Mesendoderm (in vitro differentiated cells): ENCODE data around the gene PRSS8.
A peak's percentile ranks its signal among the peaks of the same experiment; 100 is the strongest.

ENCODE experiments used
- DNase-seq: peaks from one replicate; pipeline ENCODE4 v3.0.0; 2013
- H2AK5ac ChIP-seq: 2 replicates; pipeline ENCODE4 v1.6.1; 2013; ENCODE audit warnings: low read length, inconsistent platforms
- H2BK120ac ChIP-seq: 2 replicates; pipeline ENCODE4 v1.6.1; 2013; ENCODE audit warnings: low read depth, mild to moderate bottlenecking, low read length, moderate library complexity, mixed read lengths
- H2BK15ac ChIP-seq: replicated peaks from 2 replicates; pipeline ENCODE4 v1.6.1; 2013; ENCODE audit warnings: low read depth, mild to moderate bottlenecking, moderate library complexity
- H2BK5ac ChIP-seq: 2 replicates; pipeline ENCODE4 v1.6.1; 2013; ENCODE audit warnings: low read length, inconsistent platforms
- H3K18ac ChIP-seq: 2 replicates; pipeline ENCODE4 v1.6.1; 2013; ENCODE audit warnings: mild to moderate bottlenecking, low read length, mixed read lengths
- H3K23ac ChIP-seq: one replicate; pipeline ENCODE4 v1.6.1; 2013; ENCODE audit warnings: low read length
- H3K27ac ChIP-seq: 2 replicates; pipeline ENCODE4 v1.5.1; 2013; ENCODE audit warnings: low read depth, mild to moderate bottlenecking, inconsistent platforms, low read length, moderate library complexity
- H3K27me3 ChIP-seq: 2 replicates; pipeline ENCODE4 v1.6.1; 2013; ENCODE audit warnings: low read length, control low read depth, mild to moderate bottlenecking, inconsistent platforms; ENCODE audit not compliant: insufficient read depth, poor library complexity
- H3K36me3 ChIP-seq: 2 replicates; pipeline ENCODE4 v1.6.1; 2013; ENCODE audit warnings: low read length, inconsistent platforms; ENCODE audit not compliant: control insufficient read depth, insufficient read depth
- H3K4ac ChIP-seq: one replicate; pipeline ENCODE4 v1.6.1; 2013; ENCODE audit warnings: low read depth, mild to moderate bottlenecking, low read length, moderate library complexity
- H3K4me1 ChIP-seq: 2 replicates; pipeline ENCODE4 v1.6.1; 2013; ENCODE audit warnings: low read depth, low read length, inconsistent platforms; ENCODE audit not compliant: control insufficient read depth
- H3K4me2 ChIP-seq: 2 replicates; pipeline ENCODE4 v1.6.1; 2013; ENCODE audit warnings: low read length
- H3K4me3 ChIP-seq: 2 replicates; pipeline ENCODE4 v1.5.1; 2013; ENCODE audit warnings: mild to moderate bottlenecking, low read length
- H3K56ac ChIP-seq: one replicate; pipeline ENCODE4 v1.6.1; 2013; ENCODE audit warnings: low read length
- H3K79me1 ChIP-seq: 2 replicates; pipeline ENCODE4 v1.6.1; 2013; ENCODE audit warnings: low read length, inconsistent platforms
- H3K79me2 ChIP-seq: 2 replicates; pipeline ENCODE4 v1.6.1; 2013; ENCODE audit warnings: mild to moderate bottlenecking, low read length; ENCODE audit not compliant: control insufficient read depth, insufficient read depth
- H3K9ac ChIP-seq: 2 replicates; pipeline ENCODE4 v1.6.1; 2013; ENCODE audit warnings: low read length, inconsistent platforms
- H4K5ac ChIP-seq: one replicate; pipeline ENCODE4 v1.6.1; 2013; ENCODE audit warnings: low read length
- H4K8ac ChIP-seq: one replicate; pipeline ENCODE4 v1.6.1; 2013; ENCODE audit warnings: low read depth, mild to moderate bottlenecking, control low read depth, low read length, moderate library complexity
- WGBS: extraction: QIAGEN DNeasy Blood & Tissue Kit; methylation state at CpG from one replicate; pipeline ENCODE4 v1.1.7; 2013; ENCODE audit warnings: low lambda C conversion rate, missing lambda C conversion rate; ENCODE audit not compliant: insufficient coverage; ENCODE audit errors: extremely low coverage; 5-methylcytosine and 5-hydroxymethylcytosine counted together

The PRSS8 gene

DNA sequence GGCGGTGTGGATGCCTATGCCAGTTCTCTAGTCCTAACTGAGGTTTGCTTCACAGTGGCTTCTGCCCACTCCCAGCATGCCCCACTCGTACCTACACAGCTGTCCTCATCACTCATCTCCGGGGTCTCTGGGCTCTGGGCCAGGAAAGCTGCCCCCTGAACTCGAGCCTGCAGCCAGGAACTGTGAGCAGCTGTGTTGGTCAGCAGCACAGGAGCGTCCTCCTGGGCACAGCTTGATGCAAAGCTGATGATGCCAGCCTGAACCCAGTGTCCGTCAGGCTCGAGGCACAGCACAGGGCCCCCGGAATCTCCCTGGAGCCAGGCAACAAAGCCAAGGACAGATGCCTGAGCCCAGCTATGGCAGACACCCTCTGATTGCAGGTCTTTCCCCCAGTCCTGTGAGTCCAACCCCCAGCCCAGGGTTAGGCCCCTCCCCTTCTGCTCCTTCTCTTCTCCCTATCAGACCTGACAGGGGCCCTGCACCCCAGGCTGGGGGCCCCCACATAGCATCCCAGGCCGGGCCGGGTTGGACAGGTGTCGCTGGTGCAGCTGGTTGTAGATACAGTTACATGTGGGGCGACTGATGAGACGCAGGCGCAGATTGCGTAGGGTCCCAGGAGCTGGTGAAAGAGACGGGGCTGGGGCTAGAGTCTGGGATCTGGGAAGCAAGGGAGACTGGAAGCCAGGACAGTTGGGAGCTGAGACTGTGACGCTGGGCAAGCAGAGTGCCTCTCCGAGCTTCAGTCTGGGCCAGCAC, 49.5 kb downstream of the PRSS8 start:
- Histone ChIP-seq H3K9ac (no peak overlapping the region), H3K79me1 (no peaks in the 10 kb centered on the region), H3K4me1 (no peaks in the 10 kb centered on the region), H3K56ac (no peak overlapping the region), H4K8ac (no peak overlapping the region), H3K27ac (no peak overlapping the region), H4K5ac (no peak overlapping the region), H3K27me3 (no peaks in the 10 kb centered on the region), H3K4me2 (no peak overlapping the region), H2BK120ac (no peak overlapping the region), H2BK5ac (no peak overlapping the region), H3K36me3 (peaks cover 6% of the 10 kb centered on the region), H3K79me2 (no peaks in the 10 kb centered on the region), H3K23ac (no peak overlapping the region), H3K4ac (no peak overlapping the region), H2BK15ac (no peak overlapping the region), H3K4me3 (no peak overlapping the region), H2AK5ac (no peak overlapping the region), H3K18ac (no peak overlapping the region)
- no CpG with 5 or more reads among the region's 18 CpGs for WGBS
- no peak for DNase-seq

DNA sequence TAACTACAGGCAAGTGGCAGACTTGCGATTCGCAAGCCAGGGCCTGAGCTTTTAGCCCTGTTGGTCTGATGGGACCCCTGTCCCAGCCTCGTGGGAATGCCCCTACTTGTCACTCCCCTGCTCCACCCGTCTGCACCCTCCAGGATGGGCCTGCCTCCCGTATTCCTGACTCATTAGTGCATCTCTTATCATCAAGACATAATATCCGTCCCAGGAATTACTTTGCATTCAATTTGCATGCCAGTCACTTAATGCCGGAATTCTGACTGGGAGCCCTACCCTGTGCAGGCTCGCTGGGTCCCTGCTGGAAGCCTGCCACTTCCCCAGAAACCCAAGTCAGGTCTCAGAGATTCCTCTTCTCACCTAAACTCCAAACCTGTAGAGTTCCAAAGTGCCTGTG, 50.1 kb downstream of the PRSS8 start:
- WGBS = no CpG with 5 or more reads among the region's 8 CpGs
- Histone ChIP-seq H3K79me1 (peaks cover 2% of the 10 kb centered on the region), H3K9ac (no peak overlapping the region)

GRCh38 chr16:31084584-31085302, 50.8 kb downstream of the PRSS8 start:
- no peak overlapping the region for H3K18ac ChIP-seq
- H3K79me1 ChIP-seq = peaks cover 2% of the 10 kb centered on the region
- no peak overlapping the region for H3K4me2 ChIP-seq
- no peak overlapping the region for H3K23ac ChIP-seq
- no peaks in the 10 kb centered on the region for H3K4me1 ChIP-seq
- no peak overlapping the region for H2BK5ac ChIP-seq
- no peak for DNase-seq
- H3K56ac ChIP-seq = no peak overlapping the region
- no peak overlapping the region for H3K9ac ChIP-seq
- H3K27ac ChIP-seq = no peak overlapping the region
- H3K36me3 ChIP-seq = no peaks in the 10 kb centered on the region
- no peak overlapping the region for H4K8ac ChIP-seq
- no peak overlapping the region for H3K4me3 ChIP-seq
- no peak overlapping the region for H3K4ac ChIP-seq
- no peak overlapping the region for H2AK5ac ChIP-seq
- H4K5ac ChIP-seq = no peak overlapping the region
- no peak overlapping the region for H2BK120ac ChIP-seq
- no peaks in the 10 kb centered on the region for H3K79me2 ChIP-seq
- no peaks in the 10 kb centered on the region for H3K27me3 ChIP-seq
- H2BK15ac ChIP-seq = no peak overlapping the region
- WGBS = no CpG with 5 or more reads among the region's 16 CpGs

More for the DNA sequence above, 50.1 kb downstream of the PRSS8 start:
- Histone ChIP-seq H2BK15ac (no peak overlapping the region), H3K4me1 (no peaks in the 10 kb centered on the region), H3K27ac (no peak overlapping the region), H2BK120ac (no peak overlapping the region), H3K79me2 (no peaks in the 10 kb centered on the region), H3K56ac (no peak overlapping the region), H3K4ac (no peak overlapping the region), H3K36me3 (no peaks in the 10 kb centered on the region), H2BK5ac (no peak overlapping the region), H4K5ac (no peak overlapping the region), H3K4me2 (no peak overlapping the region), H4K8ac (no peak overlapping the region), H3K23ac (no peak overlapping the region), H2AK5ac (no peak overlapping the region), H3K27me3 (no peaks in the 10 kb centered on the region), H3K18ac (no peak overlapping the region), H3K4me3 (no peak overlapping the region)
- DNase-seq = no peak

DNA sequence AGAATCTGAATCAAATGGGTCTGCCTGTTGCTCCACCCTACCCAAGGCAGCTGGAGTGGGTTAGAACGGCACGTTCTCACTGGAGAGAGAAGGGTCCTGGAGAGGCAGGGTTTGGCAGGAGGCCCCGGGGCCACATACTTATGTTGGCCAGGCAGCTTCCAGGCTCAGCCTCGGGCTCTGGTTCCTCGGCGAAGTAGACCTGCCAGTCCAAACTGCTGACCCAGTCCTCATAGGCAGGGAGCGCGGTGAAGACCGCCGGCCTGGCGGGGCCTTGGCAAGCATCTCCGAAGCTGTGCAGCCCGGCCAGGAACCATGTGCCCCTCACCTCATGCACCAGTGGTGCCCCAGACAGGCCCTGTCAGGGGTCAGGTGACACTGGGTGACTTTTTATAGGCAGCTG, 51.5 kb downstream of the PRSS8 start:
- H4K5ac ChIP-seq = no peak overlapping the region
- no peak overlapping the region for H3K56ac ChIP-seq
- H2BK120ac ChIP-seq = no peak overlapping the region
- H3K27me3 ChIP-seq = no peaks in the 10 kb centered on the region
- no peak overlapping the region for H4K8ac ChIP-seq
- no peak overlapping the region for H3K23ac ChIP-seq
- H3K4me1 ChIP-seq = no peaks in the 10 kb centered on the region
- no peak overlapping the region for H3K4me3 ChIP-seq
- H2AK5ac ChIP-seq = no peak overlapping the region
- no peaks in the 10 kb centered on the region for H3K36me3 ChIP-seq
- no peak overlapping the region for H3K27ac ChIP-seq
- no peaks in the 10 kb centered on the region for H3K79me2 ChIP-seq
- no peak overlapping the region for H2BK5ac ChIP-seq
- no peak overlapping the region for H2BK15ac ChIP-seq
- peaks cover 2% of the 10 kb centered on the region for H3K79me1 ChIP-seq
- H3K4ac ChIP-seq = no peak overlapping the region
- DNase-seq = no peak
- no peak overlapping the region for H3K9ac ChIP-seq
- no CpG with 5 or more reads among the region's 13 CpGs for WGBS
- no peak overlapping the region for H3K18ac ChIP-seq
- no peak overlapping the region for H3K4me2 ChIP-seq

GRCh38 chr16:31083556-31083955, 52.0 kb downstream of the PRSS8 start:
- H3K79me2 ChIP-seq = no peaks in the 10 kb centered on the region
- WGBS = no CpG with 5 or more reads among the region's 5 CpGs
- peak; percentile 33 for DNase-seq

More at GRCh38 chr16:31083556-31083955, 52.0 kb downstream of the PRSS8 start:
- no peak overlapping the region for H3K23ac ChIP-seq
- H3K4me3 ChIP-seq = no peak overlapping the region
- no peak overlapping the region for H4K5ac ChIP-seq
- H2AK5ac ChIP-seq = no peak overlapping the region
- no peak overlapping the region for H3K56ac ChIP-seq
- no peak overlapping the region for H3K9ac ChIP-seq
- H2BK120ac ChIP-seq = no peak overlapping the region
- no peak overlapping the region for H3K4ac ChIP-seq
- H2BK5ac ChIP-seq = no peak overlapping the region
- H3K79me1 ChIP-seq = peaks cover 2% of the 10 kb centered on the region
- H3K18ac ChIP-seq = no peak overlapping the region
- H3K4me2 ChIP-seq = no peak overlapping the region
- H3K27ac ChIP-seq = no peak overlapping the region
- no peak overlapping the region for H4K8ac ChIP-seq
- H3K36me3 ChIP-seq = no peaks in the 10 kb centered on the region
- H3K27me3 ChIP-seq = no peaks in the 10 kb centered on the region
- H3K4me1 ChIP-seq = no peaks in the 10 kb centered on the region
- H2BK15ac ChIP-seq = no peak overlapping the region
